ENCODE measurements around the gene IARS1.
A peak's percentile ranks its signal among the peaks of the same experiment; 100 is the strongest.

Gene IARS1

GRCh38 chr9:92312887-92313623 is 19.6 kb upstream of the IARS1 start:
- Mint-ChIP-seq H3K9me3 (no peaks in the 10 kb centered on the region), H3K27ac (no peak overlapping the region), H3K36me3 (peaks cover 52 to 73% of the 10 kb centered on the region in 2 donors), H3K27me3 (no peaks in the 10 kb centered on the region), H3K4me3 (no peak overlapping the region), H3K4me1 (peaks cover 20 to 31% of the 10 kb centered on the region in 2 donors)
- no peak for DNase-seq
- no peak for ATAC-seq (replicated peaks)

GRCh38 chr9:92310562-92310961 is 17.1 kb upstream of the IARS1 start:
- no peaks in the 10 kb centered on the region for H3K27me3 Mint-ChIP-seq
- no peak for DNase-seq
- H3K27ac Mint-ChIP-seq: no peak overlapping the region
- ATAC-seq (replicated peaks): no peak
- H3K4me1 Mint-ChIP-seq: peaks cover 19 to 33% of the 10 kb centered on the region in 2 donors
- H3K9me3 Mint-ChIP-seq: no peaks in the 10 kb centered on the region
- H3K4me3 Mint-ChIP-seq: no peak overlapping the region
- peaks cover 51 to 70% of the 10 kb centered on the region in 2 donors for H3K36me3 Mint-ChIP-seq

GRCh38 chr9:92308893-92309292 is 15.4 kb upstream of the IARS1 start:
- Mint-ChIP-seq H3K27me3 (no peaks in the 10 kb centered on the region), H3K4me3 (no peak overlapping the region), H3K27ac (no peak overlapping the region), H3K36me3 (peaks cover 50 to 65% of the 10 kb centered on the region in 2 donors), H3K4me1 (peaks cover 14 to 25% of the 10 kb centered on the region in 2 donors), H3K9me3 (no peaks in the 10 kb centered on the region)
- no peak for DNase-seq
- ATAC-seq (replicated peaks): no peak

- no peak for ATAC-seq (replicated peaks)
- peaks cover 28 to 45% of the 10 kb centered on the region in 2 donors for H3K36me3 Mint-ChIP-seq
- no peaks in the 10 kb centered on the region for H3K9me3 Mint-ChIP-seq
- peaks cover 8 to 12% of the 10 kb centered on the region in 2 donors for H3K4me1 Mint-ChIP-seq
- no peak overlapping the region for H3K27ac Mint-ChIP-seq
- DNase-seq: no peak
- H3K4me3 Mint-ChIP-seq: no peak overlapping the region
- H3K27me3 Mint-ChIP-seq: no peaks in the 10 kb centered on the region
Measured at GRCh38 chr9:92300936-92301335, 7.4 kb upstream of the IARS1 start.

- ATAC-seq (replicated peaks) (peak; percentile 75 to 80), DNase-seq (peak; percentile 5)
- Mint-ChIP-seq H3K27ac (peak overlapping the region; percentile 48), H3K36me3 (peaks cover 24 to 39% of the 10 kb centered on the region in 2 donors), H3K27me3 (no peaks in the 10 kb centered on the region), H3K4me3 (peak overlapping the region; percentile 1 to 21), H3K4me1 (peaks cover 22% of the 10 kb centered on the region in 2 donors), H3K9me3 (no peaks in the 10 kb centered on the region)
Measured at GRCh38 chr9:92299116-92299515, 5.6 kb upstream of the IARS1 start.

GRCh38 chr9:92298036-92298435 is 4.5 kb upstream of the IARS1 start:
- DNase-seq (no peak), ATAC-seq (replicated peaks) (no peak)
- Mint-ChIP-seq H3K9me3 (no peaks in the 10 kb centered on the region), H3K27ac (peak overlapping the region; percentile 31), H3K4me1 (peaks cover 22 to 31% of the 10 kb centered on the region in 2 donors), H3K27me3 (no peaks in the 10 kb centered on the region), H3K4me3 (no peak overlapping the region), H3K36me3 (peaks cover 23 to 36% of the 10 kb centered on the region in 2 donors)

DNA sequence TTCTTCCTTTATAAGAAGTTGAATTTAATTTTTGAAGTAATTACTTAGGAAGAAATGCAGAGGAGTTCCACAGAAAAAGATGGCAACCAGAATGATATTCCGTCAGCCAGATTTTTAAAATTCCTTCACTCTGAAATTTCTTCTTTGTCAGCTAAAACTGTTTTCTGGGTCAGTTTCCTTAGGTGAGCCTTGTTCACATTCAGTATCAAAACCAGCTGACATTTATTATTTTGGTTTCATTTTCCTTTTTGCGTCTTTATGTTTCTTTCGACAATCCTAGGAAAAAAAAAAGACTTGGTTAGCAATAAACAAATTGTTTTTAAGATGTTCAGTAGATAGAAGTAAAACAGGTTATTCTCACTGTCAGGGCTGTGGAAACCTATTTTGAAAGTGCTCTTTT is 4.1 kb upstream of the IARS1 start:
- no peaks in the 10 kb centered on the region for H3K27me3 Mint-ChIP-seq
- ATAC-seq (replicated peaks) (no peak), DNase-seq (no peak)
- peak overlapping the region; percentile 31 for H3K27ac Mint-ChIP-seq
- H3K36me3 Mint-ChIP-seq: peaks cover 22 to 36% of the 10 kb centered on the region in 2 donors
- H3K4me3 Mint-ChIP-seq: no peak overlapping the region
- H3K9me3 Mint-ChIP-seq: no peaks in the 10 kb centered on the region
- peaks cover 25 to 35% of the 10 kb centered on the region in 2 donors for H3K4me1 Mint-ChIP-seq

GRCh38 chr9:92295827-92296258 is 2.3 kb upstream of the IARS1 start:
- H3K4me3 Mint-ChIP-seq: no peak overlapping the region
- ATAC-seq (replicated peaks) (no peak), DNase-seq (no peak)
- no peaks in the 10 kb centered on the region for H3K27me3 Mint-ChIP-seq
- H3K4me1 Mint-ChIP-seq: peaks cover 33 to 52% of the 10 kb centered on the region in 2 donors
- H3K9me3 Mint-ChIP-seq: no peaks in the 10 kb centered on the region
- H3K27ac Mint-ChIP-seq: peak overlapping the region; percentile 59
- peaks cover 24 to 38% of the 10 kb centered on the region in 2 donors for H3K36me3 Mint-ChIP-seq

- H3K27me3 Mint-ChIP-seq: no peaks in the 10 kb centered on the region
- no peak overlapping the region for H3K4me3 Mint-ChIP-seq
- H3K9me3 Mint-ChIP-seq: no peaks in the 10 kb centered on the region
- ATAC-seq (replicated peaks) (no peak), DNase-seq (no peak)
- H3K4me1 Mint-ChIP-seq: peaks cover 33 to 54% of the 10 kb centered on the region in 2 donors
- peaks cover 25 to 40% of the 10 kb centered on the region in 2 donors for H3K36me3 Mint-ChIP-seq
- peak overlapping the region; percentile 53 for H3K27ac Mint-ChIP-seq
Measured at GRCh38 chr9:92295240-92295790, 1.8 kb upstream of the IARS1 start.

DNA sequence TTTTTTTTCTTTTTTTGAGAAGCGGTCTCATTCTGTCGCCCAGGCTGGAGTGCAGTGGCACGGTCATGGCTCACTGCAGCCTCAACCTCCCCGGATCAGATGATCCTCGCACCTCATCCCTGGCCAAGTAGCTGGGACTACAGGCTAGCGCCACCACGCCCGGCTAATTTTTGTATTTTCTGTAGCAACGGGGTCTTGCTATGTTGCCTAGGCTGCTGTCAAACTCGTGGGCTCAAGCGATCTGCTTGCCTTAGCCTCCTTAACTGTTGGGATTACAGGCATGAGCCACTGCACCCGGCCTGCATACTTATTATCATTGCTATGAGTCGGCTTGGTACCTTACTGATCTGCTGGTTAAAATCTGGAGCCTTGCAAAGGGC is 790 bp upstream of the IARS1 start:
- no peaks in the 10 kb centered on the region for H3K9me3 Mint-ChIP-seq
- H3K27me3 Mint-ChIP-seq: no peaks in the 10 kb centered on the region
- peak overlapping the region; percentile 89 to 99 for H3K4me3 Mint-ChIP-seq
- ATAC-seq (replicated peaks) (peak; percentile 15 to 21), DNase-seq (peak; percentile 4)
- peaks cover 29 to 44% of the 10 kb centered on the region in 2 donors for H3K36me3 Mint-ChIP-seq
- H3K27ac Mint-ChIP-seq: peak overlapping the region; percentile 100
- peaks cover 31 to 59% of the 10 kb centered on the region in 2 donors for H3K4me1 Mint-ChIP-seq

DNA sequence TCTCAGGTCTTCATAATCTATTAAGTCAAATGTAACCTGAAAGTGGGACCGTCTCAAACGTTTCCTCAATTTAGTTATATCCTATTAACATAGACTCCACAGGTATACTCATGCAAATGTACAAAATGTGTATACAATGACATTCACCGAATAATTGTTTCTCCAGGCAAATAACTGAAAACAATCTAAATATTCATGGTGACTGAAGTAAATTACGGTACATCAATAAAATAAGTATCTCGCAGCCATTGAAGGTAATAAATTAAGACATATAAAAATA is 482 bp downstream of the IARS1 start:
- no peak for ATAC-seq (replicated peaks)
- peaks cover 34 to 42% of the 10 kb centered on the region in 2 donors for H3K36me3 Mint-ChIP-seq
- DNase-seq: no peak
- H3K27me3 Mint-ChIP-seq: no peaks in the 10 kb centered on the region
- peak overlapping the region; percentile 85 for H3K27ac Mint-ChIP-seq
- H3K9me3 Mint-ChIP-seq: no peaks in the 10 kb centered on the region
- peak overlapping the region; percentile 89 to 99 for H3K4me3 Mint-ChIP-seq
- peaks cover 27 to 53% of the 10 kb centered on the region in 2 donors for H3K4me1 Mint-ChIP-seq

- ATAC-seq (replicated peaks) (no peak), DNase-seq (no peak)
- no peaks in the 10 kb centered on the region for H3K9me3 Mint-ChIP-seq
- peaks cover 36 to 45% of the 10 kb centered on the region in 2 donors for H3K36me3 Mint-ChIP-seq
- H3K27ac Mint-ChIP-seq: peak overlapping the region; percentile 85
- H3K4me1 Mint-ChIP-seq: peaks cover 27 to 53% of the 10 kb centered on the region in 2 donors
- no peaks in the 10 kb centered on the region for H3K27me3 Mint-ChIP-seq
- H3K4me3 Mint-ChIP-seq: peak overlapping the region; percentile 89 to 99
Measured at GRCh38 chr9:92292338-92293074, 991 bp downstream of the IARS1 start.

GRCh38 chr9:92291577-92291976 is 1.9 kb downstream of the IARS1 start:
- Mint-ChIP-seq H3K27ac (no peak overlapping the region), H3K36me3 (peaks cover 29 to 45% of the 10 kb centered on the region in 2 donors), H3K4me1 (peaks cover 27 to 53% of the 10 kb centered on the region in 2 donors), H3K27me3 (no peaks in the 10 kb centered on the region), H3K4me3 (peak overlapping the region; percentile 89 to 99), H3K9me3 (no peaks in the 10 kb centered on the region)
- ATAC-seq (replicated peaks) (no peak), DNase-seq (no peak)

- no peak for ATAC-seq (replicated peaks)
- H3K4me3 Mint-ChIP-seq: peak overlapping the region; percentile 17 to 43
- H3K27ac Mint-ChIP-seq: peak overlapping the region; percentile 77
- no peaks in the 10 kb centered on the region for H3K27me3 Mint-ChIP-seq
- peaks cover 25 to 53% of the 10 kb centered on the region in 2 donors for H3K4me1 Mint-ChIP-seq
- no peaks in the 10 kb centered on the region for H3K9me3 Mint-ChIP-seq
- H3K36me3 Mint-ChIP-seq: peaks cover 29 to 40% of the 10 kb centered on the region in 2 donors
- DNase-seq: no peak
Measured at GRCh38 chr9:92290785-92291429, 2.6 kb downstream of the IARS1 start.

Measured in stimulated activated naive B cell treated with anti-CD40 and anti-IgM and Interleukin-4, amounts not matched to agents 10 μg/mL and 1 μg/mL and 100 μg/mL, for 72 hours (primary cell).